ENCODE data around the gene RAVER1.

The RAVER1 gene

GRCh38 chr19:10292789-10293636 is 40.3 kb downstream of the RAVER1 start:
- no peak for DNase-seq (ENCODE audit: low spot score)
- in situ Hi-C loops (cut with MboI; ENCODE audit: low pct_unique_long_range_greater_than_20kb, low sequenced_read_pairs, unreplicated experiment) = no loop called here
- no peak for TF ChIP-seq CTCF (IDR thresholded peaks at IDR 0.05; ENCODE audit: extremely low read depth, insufficient read depth, missing control alignments)

GRCh38 chr19:10292206-10292788 is 41.0 kb downstream of the RAVER1 start:
- TF ChIP-seq CTCF (IDR thresholded peaks at IDR 0.05; ENCODE audit: extremely low read depth, insufficient read depth, missing control alignments) = no peak
- in situ Hi-C loops (cut with MboI; ENCODE audit: low pct_unique_long_range_greater_than_20kb, low sequenced_read_pairs, unreplicated experiment) = no loop called here
- peak; percentile 91 for DNase-seq (ENCODE audit: low spot score)

GRCh38 chr19:10291554-10292205 is 41.6 kb downstream of the RAVER1 start:
- no peak for DNase-seq (ENCODE audit: low spot score)
- no peak for TF ChIP-seq CTCF (IDR thresholded peaks at IDR 0.05; ENCODE audit: extremely low read depth, insufficient read depth, missing control alignments)
- in situ Hi-C loops (cut with MboI; ENCODE audit: low pct_unique_long_range_greater_than_20kb, low sequenced_read_pairs, unreplicated experiment) = no loop called here

GRCh38 chr19:10290876-10291553 is 42.3 kb downstream of the RAVER1 start:
- no peak for TF ChIP-seq CTCF (IDR thresholded peaks at IDR 0.05; ENCODE audit: extremely low read depth, insufficient read depth, missing control alignments)
- peak; percentile 66 for DNase-seq (ENCODE audit: low spot score)
- in situ Hi-C loops (cut with MboI; ENCODE audit: low pct_unique_long_range_greater_than_20kb, low sequenced_read_pairs, unreplicated experiment) = no loop called here

GRCh38 chr19:10290357-10290875 is 42.9 kb downstream of the RAVER1 start:
- no peak for DNase-seq (ENCODE audit: low spot score)
- TF ChIP-seq CTCF (IDR thresholded peaks at IDR 0.05; ENCODE audit: extremely low read depth, insufficient read depth, missing control alignments) = no peak
- in situ Hi-C loops (cut with MboI; ENCODE audit: low pct_unique_long_range_greater_than_20kb, low sequenced_read_pairs, unreplicated experiment) = no loop called here

- in situ Hi-C loops (cut with MboI; ENCODE audit: low pct_unique_long_range_greater_than_20kb, low sequenced_read_pairs, unreplicated experiment) = no loop called here
- DNase-seq (ENCODE audit: low spot score) = peak; percentile 58
These were observed 43.4 kb downstream of the RAVER1 start, which contains the start of gene ICAM5 for GRCh38 chr19:10289836-10290356. Gene ICAM5, plus strand, starts transcription at chr19:10289952. Its CDS starts 92 bp downstream, at chr19:10290044.

More at GRCh38 chr19:10289836-10290356, 43.4 kb downstream of the RAVER1 start, which contains the start of gene ICAM5:
- TF ChIP-seq CTCF (IDR thresholded peaks at IDR 0.05; ENCODE audit: extremely low read depth, insufficient read depth, missing control alignments) = no peak
